NCI-H345 treated with DMSO at 0.1 percent for 48 hours (cell line): ENCODE measurements around the gene RGPD3.

Experiments
- DNase-seq: peaks from one replicate; lab custom pipeline; 2025; ENCODE audit not compliant: unreplicated experiment; lab: John Stamatoyannopoulos, UW

Gene RGPD3

GRCh38 chr2:106343274-106343673 is 124.9 kb downstream of the RGPD3 start:
- DNase-seq, result no peak

- DNase-seq, result no peak
These were observed 125.4 kb downstream of the RGPD3 start for GRCh38 chr2:106342831-106343251.

DNA sequence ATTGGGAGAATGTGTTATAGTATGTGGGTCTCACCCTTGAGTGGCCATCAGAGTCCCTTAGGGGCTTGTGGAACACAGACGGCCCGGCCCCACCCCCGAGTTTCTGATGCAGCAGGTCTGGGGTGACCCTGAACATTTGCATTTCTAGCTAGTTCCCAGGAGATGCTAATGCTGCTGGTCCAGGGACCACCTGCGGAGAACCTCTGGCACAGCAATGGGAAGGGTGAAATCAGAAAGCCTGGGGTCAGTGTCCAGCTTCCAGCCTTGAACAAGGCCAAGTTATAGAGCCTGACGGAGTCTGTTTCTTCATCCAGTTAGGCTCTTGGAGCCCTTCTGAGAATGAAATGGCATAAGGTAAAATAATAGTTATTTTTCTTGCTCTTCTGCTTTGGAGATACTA is 126.5 kb downstream of the RGPD3 start:
- no peak for DNase-seq
